CD4-positive, alpha-beta T cell (primary cell): Measurements from ENCODE around the gene MACROD2. TPM values are rescaled to one million over a fixed set of nuclear protein-coding genes. Genes with fewer than 3 reads are reported as not detected.

Experiments
- ATAC-seq: fragments of 200-7000 bp; cut with Tn5 transposase; one replicate; pipeline ENCODE4 v1.10.0; 2022; ENCODE audit warnings: mild to moderate bottlenecking; ENCODE audit not compliant: poor library complexity
- CTCF ChIA-PET: fragments of 350-600 bp; sonication (Branson Sonifier 250); formaldehyde crosslinking; loops from one replicate; lab custom pipeline; 2021; ENCODE audit warnings: antibody characterized with exemption, inconsistent platforms; lab: Charles Lee
- POLR2A ChIA-PET: fragments of 350-600 bp; sonication (Branson Sonifier 250); formaldehyde crosslinking; loops from one replicate; lab custom pipeline; 2021; ENCODE audit warnings: antibody characterized with exemption, inconsistent platforms; lab: Charles Lee
- DNase-seq, 14 experiments: peaks; one replicate each; pipeline ENCODE4 v3.0.0-alpha.2; 2013 to 2020; ENCODE audit warnings: mixed read lengths in 2 of 14
- H3K27ac ChIP-seq, 2 donors: one replicate each; pipeline versions ENCODE4 v1.5.1 to v1.7.0; 2013; ENCODE audit warnings: low read length in 2 of 2, low read depth in 1 of 2, mild to moderate bottlenecking in 1 of 2
- H3K27me3 ChIP-seq, 2 experiments: 1 replicate in 1 of 2; 2 replicates in 1 of 2; pipeline versions ENCODE4 v1.6.1 to v1.7.0; 2013; ENCODE audit warnings: low read length in 2 of 2, control low read depth in 1 of 2, mild to moderate bottlenecking in 1 of 2, moderate library complexity in 1 of 2; ENCODE audit not compliant: insufficient read depth in 2 of 2, control insufficient read depth in 1 of 2
- H3K36me3 ChIP-seq: one replicate; pipeline ENCODE4 v1.6.1; 2013; ENCODE audit warnings: low read length, control low read depth; ENCODE audit not compliant: insufficient read depth
- H3K4me1 ChIP-seq: one replicate; pipeline ENCODE4 v1.6.1; 2013; ENCODE audit warnings: low read length, control low read depth; ENCODE audit not compliant: insufficient read depth
- H3K4me3 ChIP-seq: one replicate; pipeline ENCODE4 v1.5.1; 2013; ENCODE audit warnings: mild to moderate bottlenecking, low read length, moderate library complexity
- H3K9me3 ChIP-seq, 2 experiments: 1 replicate in 1 of 2; 2 replicates in 1 of 2; pipeline versions ENCODE4 v1.6.1 to v1.7.0; 2013; ENCODE audit warnings: low read length in 2 of 2, mild to moderate bottlenecking in 2 of 2, control low read depth in 1 of 2, moderate library complexity in 1 of 2; ENCODE audit not compliant: control insufficient read depth in 1 of 2, insufficient read depth in 1 of 2
- H3K27ac Mint-ChIP-seq: one replicate; pipeline ENCODE4 v1.8.0; 2020; ENCODE audit warnings: mixed read lengths
- H3K27me3 Mint-ChIP-seq: one replicate; pipeline ENCODE4 v1.8.0; 2021; ENCODE audit warnings: mixed read lengths
- H3K36me3 Mint-ChIP-seq: one replicate; pipeline ENCODE4 v1.8.0; 2021; ENCODE audit warnings: low read depth, mixed read lengths
- H3K4me1 Mint-ChIP-seq: one replicate; pipeline ENCODE4 v1.8.0; 2021; ENCODE audit warnings: low read depth, mixed read lengths
- H3K4me3 Mint-ChIP-seq: one replicate; pipeline ENCODE4 v1.8.0; 2020; ENCODE audit warnings: mild to moderate bottlenecking, mixed read lengths
- H3K9me3 Mint-ChIP-seq: one replicate; pipeline ENCODE4 v1.8.0; 2020; ENCODE audit warnings: mixed read lengths
- intact Hi-C, 2 experiments: fragments of 100-400 bp; cut with DNase I in 1 of 2; cut with micrococcal nuclease in 1 of 2; formaldehyde crosslinking; loops; one replicate each; pipeline versions ENCODE4 v1.15.1 to v1.9.0; 2023 to 2025; cut with DNase I, micrococcal nuclease
- total RNA-seq, 174 experiments: library from RNA in 2 of 174; stranded (reverse) in 2 of 174; gene quantifications; one replicate each; pipeline ENCODE4 v1.2.3 and lab custom pipeline; 2021 to 2026
- TF ChIP-seq, protein P1 (sequence below): fragments of 200-600 bp; IDR thresholded peaks from one replicate; pipeline ENCODE4 v1.8.0; 2022; ENCODE audit warnings: antibody characterized with exemption, mild to moderate bottlenecking

The MACROD2 gene
- total RNA-seq, 2 experiments from 2014 or later, result not detected

DNA sequence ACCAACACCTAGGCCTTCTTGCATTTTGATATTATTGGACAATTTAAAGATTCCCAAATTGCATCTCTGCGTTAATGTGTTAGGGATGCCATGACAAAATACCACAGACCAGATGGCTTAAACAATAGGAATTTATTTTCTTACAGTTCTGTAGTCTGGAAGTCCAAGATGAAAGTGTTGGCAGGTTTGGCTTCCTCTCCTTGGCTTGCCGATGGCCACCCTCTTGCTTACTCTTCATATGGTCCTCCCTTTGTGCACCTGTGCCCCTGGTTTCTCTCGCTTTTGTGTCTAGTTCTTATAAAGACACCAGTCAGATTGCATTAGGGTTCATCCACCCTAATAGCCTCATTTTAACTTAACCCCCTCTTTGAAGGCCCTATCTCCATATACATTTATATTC, 1184.5 kb downstream of the MACROD2 start:
- POLR2A ChIA-PET, result no interaction called here
- no peaks in the 10 kb centered on the region for H3K4me1 Mint-ChIP-seq
- TF ChIP-seq, protein P1, sequence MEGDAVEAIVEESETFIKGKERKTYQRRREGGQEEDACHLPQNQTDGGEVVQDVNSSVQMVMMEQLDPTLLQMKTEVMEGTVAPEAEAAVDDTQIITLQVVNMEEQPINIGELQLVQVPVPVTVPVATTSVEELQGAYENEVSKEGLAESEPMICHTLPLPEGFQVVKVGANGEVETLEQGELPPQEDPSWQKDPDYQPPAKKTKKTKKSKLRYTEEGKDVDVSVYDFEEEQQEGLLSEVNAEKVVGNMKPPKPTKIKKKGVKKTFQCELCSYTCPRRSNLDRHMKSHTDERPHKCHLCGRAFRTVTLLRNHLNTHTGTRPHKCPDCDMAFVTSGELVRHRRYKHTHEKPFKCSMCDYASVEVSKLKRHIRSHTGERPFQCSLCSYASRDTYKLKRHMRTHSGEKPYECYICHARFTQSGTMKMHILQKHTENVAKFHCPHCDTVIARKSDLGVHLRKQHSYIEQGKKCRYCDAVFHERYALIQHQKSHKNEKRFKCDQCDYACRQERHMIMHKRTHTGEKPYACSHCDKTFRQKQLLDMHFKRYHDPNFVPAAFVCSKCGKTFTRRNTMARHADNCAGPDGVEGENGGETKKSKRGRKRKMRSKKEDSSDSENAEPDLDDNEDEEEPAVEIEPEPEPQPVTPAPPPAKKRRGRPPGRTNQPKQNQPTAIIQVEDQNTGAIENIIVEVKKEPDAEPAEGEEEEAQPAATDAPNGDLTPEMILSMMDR, result no peak

DNA sequence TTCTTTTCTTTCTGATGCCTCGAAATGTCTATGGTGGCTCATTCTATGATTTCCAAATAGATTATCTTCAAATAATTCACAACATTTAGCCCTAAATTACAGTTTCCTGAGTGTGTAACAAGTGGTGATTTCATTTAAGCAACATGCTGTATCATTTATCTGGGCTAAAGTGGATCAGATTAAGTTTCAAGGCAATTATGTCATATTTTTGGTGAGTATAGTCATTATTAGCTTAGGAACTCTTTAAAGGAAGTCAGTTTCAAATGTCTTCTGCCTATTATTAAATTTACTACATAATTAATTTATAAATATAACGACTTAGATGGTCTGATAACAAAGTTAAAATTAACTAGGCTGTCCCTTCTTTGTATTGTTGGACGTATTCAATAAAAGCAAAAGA, 1190.0 kb downstream of the MACROD2 start:
- no peaks in the 10 kb centered on the region for H3K27me3 Mint-ChIP-seq
- ChIA-PET CTCF (no interaction called here), POLR2A (no interaction called here)
- no peaks in the 10 kb centered on the region for H3K27me3 ChIP-seq
- DNase-seq, result no peak
- H3K4me1 ChIP-seq, result no peaks in the 10 kb centered on the region
- H3K4me1 Mint-ChIP-seq, result no peaks in the 10 kb centered on the region
- H3K4me3 Mint-ChIP-seq, result no peak overlapping the region
- H3K4me3 ChIP-seq, result no peak overlapping the region
- no peaks in the 10 kb centered on the region for H3K36me3 Mint-ChIP-seq
- H3K27ac ChIP-seq, result no peak overlapping the region
- H3K27ac Mint-ChIP-seq, result no peak overlapping the region
- H3K9me3 Mint-ChIP-seq, result no peaks in the 10 kb centered on the region
- H3K9me3 ChIP-seq, result peaks cover 0 to under 1% of the 10 kb centered on the region in 2 experiments
- no peak for ATAC-seq
- intact Hi-C loops, result no loop called here
- no peaks in the 10 kb centered on the region for H3K36me3 ChIP-seq
- TF ChIP-seq, protein P1, result no peak

More for the DNA sequence above, 1184.5 kb downstream of the MACROD2 start:
- Mint-ChIP-seq H3K27ac (no peak overlapping the region), H3K36me3 (no peaks in the 10 kb centered on the region), H3K4me3 (no peak overlapping the region), H3K27me3 (no peaks in the 10 kb centered on the region), H3K9me3 (peaks cover 5% of the 10 kb centered on the region)
- H3K4me1 ChIP-seq, result no peaks in the 10 kb centered on the region
- intact Hi-C loops, result no loop called here
- no peak overlapping the region for H3K4me3 ChIP-seq
- no peaks in the 10 kb centered on the region for H3K36me3 ChIP-seq
- DNase-seq (no peak), ATAC-seq (no peak)
- no peak overlapping the region for H3K27ac ChIP-seq
- H3K9me3 ChIP-seq, result peaks cover 0 to 19% of the 10 kb centered on the region in 2 experiments
- H3K27me3 ChIP-seq, result no peaks in the 10 kb centered on the region
- CTCF ChIA-PET, result no interaction called here

DNA sequence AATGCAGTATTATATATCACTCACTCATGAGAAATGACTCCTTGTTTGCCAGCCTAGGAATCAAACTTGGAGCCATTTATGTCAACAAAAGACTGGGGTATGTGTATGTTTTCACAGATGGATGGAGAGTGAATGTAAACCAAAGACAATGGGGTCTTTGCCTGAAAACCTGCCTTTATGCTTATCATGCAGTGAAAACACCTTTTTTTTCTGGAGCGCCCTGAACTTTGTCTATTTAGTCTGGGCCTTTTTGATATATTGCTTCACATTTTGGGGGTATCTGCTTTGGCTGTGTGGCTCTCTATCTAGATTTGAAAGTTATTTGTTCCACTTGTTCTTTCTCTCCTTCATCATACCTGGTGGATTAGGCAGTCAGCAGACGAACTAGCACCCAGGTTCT, 1190.6 kb downstream of the MACROD2 start:
- no peak overlapping the region for H3K4me3 ChIP-seq
- DNase-seq (no peak), ATAC-seq (no peak)
- Mint-ChIP-seq H3K36me3 (no peaks in the 10 kb centered on the region), H3K4me3 (no peak overlapping the region), H3K27ac (no peak overlapping the region), H3K27me3 (no peaks in the 10 kb centered on the region), H3K4me1 (no peaks in the 10 kb centered on the region), H3K9me3 (no peaks in the 10 kb centered on the region)
- H3K27me3 ChIP-seq, result no peaks in the 10 kb centered on the region
- peaks cover 0 to 4% of the 10 kb centered on the region in 2 experiments for H3K9me3 ChIP-seq
- intact Hi-C loops, result no loop called here
- ChIA-PET POLR2A (no interaction called here), CTCF (no interaction called here)
- no peak overlapping the region for H3K27ac ChIP-seq
- H3K36me3 ChIP-seq, result no peaks in the 10 kb centered on the region
- no peaks in the 10 kb centered on the region for H3K4me1 ChIP-seq
- TF ChIP-seq, protein P1, result no peak
